Gastroesophageal sphincter (tissue), 4 donors: Measurements from ENCODE around the gene CCT7. TPM values are rescaled to one million over a fixed set of nuclear protein-coding genes. Genes with fewer than 3 reads are reported as not detected.
"Not testable (repeated sequence)": the region's sequence is repeated elsewhere in the genome, so short reads cannot be mapped to it uniquely, and the experiment has no call there.

Experiments
- ATAC-seq: fragments of 150-250 bp; one replicate; pipeline ENCODE4 v1.9.1; 2016; ENCODE audit warnings: mild to moderate bottlenecking, moderate library complexity
- H3K27ac ChIP-seq, 4 donors: fragments of 200-600 bp; sonication (generic) in 3 of 4; 1 replicate in 3 of 4; 2 replicates in 1 of 4; pipeline ENCODE4 v1.5.1; 2016 to 2019
- H3K27me3 ChIP-seq: fragments of 200-600 bp; sonication (generic); one replicate; pipeline ENCODE4 v1.5.1; 2019
- H3K36me3 ChIP-seq, 2 donors: fragments of 200-600 bp; sonication (generic); one replicate each; pipeline ENCODE4 v1.5.1; 2019; ENCODE audit warnings: control low read depth in 1 of 2
- H3K4me1 ChIP-seq, 3 donors: fragments of 200-600 bp; sonication (generic); 1 replicate in 2 of 3; 2 replicates in 1 of 3; pipeline ENCODE4 v1.5.1; 2016 to 2019; ENCODE audit warnings: control low read depth in 2 of 3
- H3K4me3 ChIP-seq, 2 donors: fragments of 200-600 bp; sonication (generic); one replicate each; pipeline ENCODE4 v1.5.1; 2019; ENCODE audit warnings: mild to moderate bottlenecking in 1 of 2, moderate library complexity in 1 of 2
- H3K9me3 ChIP-seq, 3 donors: fragments of 200-600 bp; sonication (generic); one replicate each; pipeline ENCODE4 v1.5.1; 2017 to 2019; ENCODE audit warnings: control low read depth in 2 of 3
- CTCF ChIP-seq, 4 experiments: fragments of 200-600 bp in 2 of 4; fragments of 450-650 bp in 2 of 4; sonication (generic) in 1 of 4; IDR thresholded peaks; one replicate each; pipeline ENCODE4 v1.5.1; 2017 to 2019; ENCODE audit warnings: antibody characterized with exemption in 4 of 4, mild to moderate bottlenecking in 2 of 4, moderate library complexity in 2 of 4
- EP300 ChIP-seq: sonication (generic); formaldehyde crosslinking; IDR thresholded peaks from one replicate; pipeline ENCODE4 v1.6.1; 2017; ENCODE audit warnings: antibody characterized with exemption, mild to moderate bottlenecking
- POLR2A ChIP-seq, 2 donors: fragments of 450-650 bp; IDR thresholded peaks; one replicate each; pipeline ENCODE4 v1.6.1; 2017; ENCODE audit warnings: antibody characterized with exemption in 2 of 2, mild to moderate bottlenecking in 2 of 2, moderate library complexity in 1 of 2
- POLR2AphosphoS5 ChIP-seq: sonication (generic); formaldehyde crosslinking; IDR thresholded peaks from one replicate; pipeline ENCODE4 v1.6.1; 2017; ENCODE audit warnings: antibody characterized with exemption
- WGBS, 2 donors: methylation state at CpG; one replicate each; pipeline ENCODE4 v1.1.5; 2018; ENCODE audit warnings: low coverage in 1 of 2; 5-methylcytosine and 5-hydroxymethylcytosine counted together
- total RNA-seq, 4 donors: library from RNA; depleted of rRNA; stranded (reverse); fragments of >200 nt; gene quantifications; one replicate each; pipeline ENCODE4 v1.1.0, GENCODE V29; 2016

Gene CCT7
- total RNA-seq = 100 to 1,000 TPM; 221 to 258 (median 240) TPM

GRCh38 chr2:73233932-73234832 lies at the start of gene CCT7:
TSS of gene CCT7 (plus strand) at chr2:73234308. CDS start at chr2:73234379, 71 bp downstream.
- no peaks in the 10 kb centered on the region for H3K9me3 ChIP-seq
- TF ChIP-seq POLR2AphosphoS5 (peak; percentile 84), EP300 (no peak), POLR2A (IDR thresholded peaks at IDR 0.05) (peak; percentile 60 to 65), CTCF (IDR thresholded peaks at IDR 0.05) (peak in 1 of 4 experiments; percentile 8)
- H3K27ac ChIP-seq = peak within 1 kb of the TSS; percentile 45 to 93 (median 90)
- 0% methylated on average over 4 of the region's 69 CpGs; no CpG with 5 or more reads in 1 of the 2 donors for WGBS, 2 donors
- peaks cover 0 to 53% (median 15%) of the 10 kb centered on the region in 3 donors for H3K4me1 ChIP-seq
- peaks cover 0 to 23% of the 10 kb centered on the region in 2 donors for H3K36me3 ChIP-seq
- ATAC-seq = peak; percentile 83
- peak within 1 kb of the TSS; percentile 86 to 87 for H3K4me3 ChIP-seq
- no peaks in the 10 kb centered on the region for H3K27me3 ChIP-seq

GRCh38 chr2:73185965-73186364 lies 48.1 kb upstream of the CCT7 start:
- WGBS, 2 donors = 71 to 93% methylated on average over 1 to 2 of the region's 2 CpGs
- Histone ChIP-seq H3K4me1 (no peaks in the 10 kb centered on the region), H3K9me3 (peaks cover 0 to 10% (median 0%) of the 10 kb centered on the region in 3 donors), H3K4me3 (no peak overlapping the region), H3K36me3 (no peaks in the 10 kb centered on the region), H3K27me3 (peaks cover 24% of the 10 kb centered on the region), H3K27ac (no peak overlapping the region)
- no peak for ATAC-seq
- TF ChIP-seq EP300 = no peak
- TF ChIP-seq POLR2AphosphoS5 = no peak
- TF ChIP-seq CTCF (IDR thresholded peaks at IDR 0.05) = no peak
- TF ChIP-seq POLR2A (IDR thresholded peaks at IDR 0.05) = no peak

DNA sequence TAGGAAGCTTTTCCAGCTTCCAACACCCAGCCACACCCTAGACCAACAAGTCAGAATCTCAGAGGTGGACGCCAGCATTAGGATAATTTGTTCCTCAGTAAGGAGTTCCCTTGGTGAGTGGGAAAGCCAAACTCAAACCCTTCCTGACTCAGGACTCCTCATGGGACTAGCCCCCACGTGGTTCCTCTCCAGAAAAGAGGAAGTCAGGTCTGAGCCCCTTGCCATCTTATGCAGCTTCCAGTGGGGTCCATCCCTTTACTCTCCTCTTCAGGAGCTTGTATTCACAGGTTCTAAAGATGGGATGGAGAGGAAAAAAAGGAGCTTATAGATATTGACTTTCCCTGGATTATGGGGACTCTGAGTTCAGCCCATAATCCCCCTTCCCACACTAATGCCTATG lies 46.6 kb upstream of the CCT7 start:
- Histone ChIP-seq H3K27ac (no peak overlapping the region), H3K9me3 (peaks cover 0 to 10% (median 0%) of the 10 kb centered on the region in 3 donors), H3K36me3 (no peaks in the 10 kb centered on the region), H3K4me3 (no peak overlapping the region), H3K27me3 (peaks cover 24% of the 10 kb centered on the region), H3K4me1 (no peaks in the 10 kb centered on the region)
- 67% methylated on average over 1 of the region's 2 CpGs; no CpG with 5 or more reads in 1 of the 2 donors for WGBS, 2 donors
- no peak for ATAC-seq
- no peak for TF ChIP-seq CTCF (IDR thresholded peaks at IDR 0.05)
- no peak for TF ChIP-seq POLR2AphosphoS5
- TF ChIP-seq EP300 = no peak
- no peak for TF ChIP-seq POLR2A (IDR thresholded peaks at IDR 0.05)

- TF ChIP-seq EP300 (no peak), CTCF (IDR thresholded peaks at IDR 0.05) (no peak)
- Histone ChIP-seq H3K27ac (no peak overlapping the region), H3K9me3 (no peaks in the 10 kb centered on the region), H3K4me3 (no peak overlapping the region), H3K27me3 (peaks cover 68% of the 10 kb centered on the region), H3K36me3 (no peaks in the 10 kb centered on the region), H3K4me1 (peaks cover 0 to 9% (median 7%) of the 10 kb centered on the region in 3 donors)
- ATAC-seq = no peak
These were observed 36.5 kb upstream of the CCT7 start for GRCh38 chr2:73197579-73197978.

DNA sequence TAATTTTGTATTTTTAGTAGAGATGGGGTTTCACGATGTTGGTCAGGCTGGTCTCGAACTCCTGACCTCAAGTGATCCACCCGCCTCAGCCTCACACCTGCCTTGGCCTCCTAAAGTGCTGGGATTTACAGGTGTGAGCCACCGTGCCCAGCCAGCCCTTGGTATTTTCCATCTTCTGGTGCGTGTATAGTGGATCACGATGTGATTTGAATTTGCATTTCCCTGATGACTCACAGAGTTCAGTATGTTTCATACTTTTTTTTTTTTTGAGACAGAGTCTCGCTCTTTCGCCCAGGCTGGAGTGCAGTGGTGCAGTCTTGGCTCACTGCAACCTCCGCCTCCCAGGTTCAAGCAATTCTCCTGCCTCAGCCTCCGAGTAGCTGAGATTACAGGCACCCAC lies 33.8 kb upstream of the CCT7 start:
- not testable (repeated sequence) for H3K4me3 ChIP-seq, H3K9me3 ChIP-seq, ATAC-seq, H3K27ac ChIP-seq, H3K36me3 ChIP-seq
- 81% methylated on average over 4 of the region's 10 CpGs; no CpG with 5 or more reads in 1 of the 2 donors for WGBS, 2 donors
- Histone ChIP-seq H3K27me3 (peaks cover 92% of the 10 kb centered on the region), H3K4me1 (peaks cover 0 to 18% (median 12%) of the 10 kb centered on the region in 3 donors)
